NCI-H128 (cell line): ENCODE measurements around the gene NFIB.

ENCODE experiments used
- DNase-seq: peaks from one replicate; lab custom pipeline; 2025; ENCODE audit not compliant: unreplicated experiment; lab: John Stamatoyannopoulos, UW

Gene NFIB

DNA sequence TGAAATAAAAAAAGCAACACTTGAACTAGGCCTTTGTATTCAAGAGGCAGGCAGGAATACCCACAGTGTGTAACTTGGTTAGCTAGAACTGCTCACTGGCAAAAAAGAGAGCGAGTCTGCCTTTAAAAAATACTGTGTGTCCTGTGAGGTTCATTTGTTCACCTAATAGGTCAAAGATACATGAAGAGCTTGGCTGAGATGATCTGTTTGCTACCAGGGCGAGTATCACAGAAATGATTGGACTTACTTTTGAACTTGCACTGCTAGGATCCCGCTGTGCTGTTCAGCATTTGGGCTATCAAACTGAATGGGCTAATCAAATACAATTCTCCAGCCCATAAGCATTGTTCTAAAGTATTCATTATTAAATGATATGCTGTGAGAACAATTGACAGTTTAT, 229.1 kb downstream of the NFIB start:
- no peak for DNase-seq

DNA sequence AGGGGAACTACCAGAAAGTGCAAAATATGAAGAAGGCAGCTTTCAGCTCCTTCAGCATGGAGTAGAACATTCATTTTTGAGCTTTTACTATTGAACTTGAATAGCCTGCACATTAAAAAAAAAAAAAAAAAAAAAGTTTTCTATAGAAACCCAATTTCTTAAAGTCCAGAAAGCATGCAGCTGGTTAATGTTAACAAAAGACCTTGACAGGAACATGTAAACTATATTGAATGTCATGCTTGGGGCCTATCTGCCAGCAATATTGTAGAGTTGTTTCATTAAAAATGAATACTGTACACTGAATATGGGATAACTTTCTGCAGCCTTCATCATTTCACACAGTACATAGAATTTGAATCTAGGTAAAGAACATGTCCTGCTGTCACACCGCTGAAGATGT, 230.6 kb downstream of the NFIB start:
- DNase-seq, result no peak

DNA sequence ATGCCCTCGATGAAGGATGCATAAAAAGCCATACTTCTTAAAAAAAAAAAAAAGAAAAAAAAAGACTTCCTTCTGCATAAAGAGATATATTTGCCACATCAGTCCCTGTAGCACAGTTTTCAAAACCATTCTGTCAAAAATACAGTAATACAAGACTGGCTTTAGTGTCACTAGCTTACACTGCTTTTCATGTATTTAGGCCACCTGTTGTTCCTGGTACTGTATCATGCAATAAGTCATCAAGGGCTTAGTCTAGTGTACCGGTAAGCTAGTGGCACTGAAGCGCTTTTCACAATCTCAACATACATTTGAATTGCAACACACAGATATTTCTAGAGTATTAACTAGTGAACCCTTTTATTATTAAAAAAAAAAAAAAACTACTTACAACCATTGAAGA, 231.2 kb downstream of the NFIB start:
- no peak for DNase-seq

DNA sequence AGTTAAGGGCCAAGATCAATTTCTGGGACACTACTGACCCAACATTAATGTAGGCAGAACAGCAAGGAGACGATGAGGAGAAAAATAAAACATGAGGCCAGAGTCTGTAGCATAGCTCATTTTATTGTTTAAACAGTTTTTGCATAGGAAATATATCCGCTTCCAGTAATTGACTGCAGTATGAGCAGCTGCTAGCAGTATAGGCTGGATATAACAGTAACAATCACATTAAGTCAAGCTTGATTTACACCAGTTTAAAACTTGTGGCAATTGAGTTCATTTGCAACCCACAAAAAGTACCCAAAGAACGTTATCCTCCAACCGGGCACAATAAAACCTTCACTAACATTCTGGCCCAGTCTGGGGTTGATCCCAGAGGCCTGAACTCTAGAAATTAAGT, 232.2 kb downstream of the NFIB start:
- no peak for DNase-seq

DNA sequence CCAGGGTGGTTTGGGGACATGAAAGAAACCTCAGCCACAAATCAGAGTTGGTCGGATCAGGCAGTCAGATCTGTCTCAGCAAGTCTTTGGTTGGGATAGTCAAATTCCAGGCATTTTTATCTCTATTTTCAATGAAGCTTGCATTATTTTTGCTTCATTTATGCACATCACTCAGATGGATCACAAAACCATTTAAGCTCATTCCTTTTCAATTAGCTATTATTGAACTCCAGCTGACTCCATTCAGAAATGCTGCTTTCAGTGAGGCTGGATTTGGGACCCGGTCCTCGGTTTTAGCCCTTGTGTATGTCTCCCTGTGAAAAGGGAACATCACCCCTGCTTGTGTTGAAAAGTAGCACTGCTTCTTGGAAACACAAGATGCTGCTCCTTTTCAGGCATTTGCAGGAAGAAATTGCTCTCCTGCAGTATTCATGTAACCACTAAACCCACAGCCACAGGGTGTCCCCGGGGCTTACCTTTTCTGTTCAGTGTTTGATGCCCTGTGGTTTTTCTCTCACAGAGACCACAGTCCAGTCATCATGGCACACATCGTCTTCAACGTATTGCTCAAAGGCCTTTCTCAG, 232.9 kb downstream of the NFIB start:
- no peak for DNase-seq

DNA sequence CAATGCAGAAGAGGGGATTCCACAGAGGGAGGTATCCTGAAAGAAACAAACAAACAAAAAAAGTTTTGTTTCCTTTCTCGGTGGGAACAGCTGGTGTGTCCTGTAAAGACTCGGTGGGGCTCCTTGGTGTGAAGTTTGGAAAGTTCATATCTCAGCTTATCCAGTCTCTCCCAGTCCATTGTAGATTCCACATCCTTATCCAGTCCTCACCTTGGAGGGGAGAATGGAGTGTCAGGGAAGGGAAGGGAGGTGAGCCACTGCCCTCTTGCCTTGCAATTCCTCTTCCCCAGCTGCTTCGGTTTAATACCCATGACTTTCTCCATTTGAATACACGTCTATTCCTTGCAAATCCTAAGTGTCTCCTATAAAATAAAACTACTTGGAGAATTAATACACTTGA, 234.5 kb downstream of the NFIB start:
- no peak for DNase-seq

DNA sequence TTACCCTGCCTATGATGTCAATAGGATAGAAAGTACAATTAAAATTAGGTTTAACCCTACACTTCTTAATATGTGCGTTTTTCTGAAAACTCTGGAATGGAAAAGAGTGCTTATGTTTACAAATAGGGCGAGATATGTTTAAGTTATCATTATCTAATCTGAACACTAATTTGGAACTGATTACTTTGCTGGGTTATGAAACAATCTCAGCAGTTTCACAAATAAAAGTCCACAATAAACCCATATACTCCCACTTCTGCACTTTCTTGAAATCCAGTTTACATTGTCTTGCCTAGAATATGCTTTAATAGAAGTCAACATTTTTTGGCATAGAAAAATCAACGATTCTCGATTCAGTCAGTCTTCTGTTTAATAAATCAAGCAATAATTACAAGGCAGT, 236.3 kb downstream of the NFIB start:
- DNase-seq, result no peak

DNA sequence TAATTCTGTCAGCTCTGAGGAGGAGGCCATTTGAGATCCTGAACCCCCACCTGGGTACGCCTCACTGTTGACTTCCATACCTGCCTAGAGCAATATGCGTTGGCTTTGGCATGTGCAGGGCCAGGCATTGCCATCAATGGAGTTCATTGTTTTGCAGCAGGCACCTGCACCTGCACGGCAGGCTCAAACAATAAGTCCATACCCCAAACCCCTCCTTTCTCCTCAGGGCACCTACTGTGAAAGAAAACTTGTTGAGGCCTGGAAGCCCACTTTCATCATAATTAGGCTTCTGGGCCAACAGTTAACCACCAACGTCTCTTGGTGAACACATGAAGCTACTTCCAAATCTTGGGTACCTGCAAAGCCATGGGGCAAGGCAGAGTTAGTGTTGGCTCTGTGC, 238.7 kb downstream of the NFIB start:
- DNase-seq, result no peak

DNA sequence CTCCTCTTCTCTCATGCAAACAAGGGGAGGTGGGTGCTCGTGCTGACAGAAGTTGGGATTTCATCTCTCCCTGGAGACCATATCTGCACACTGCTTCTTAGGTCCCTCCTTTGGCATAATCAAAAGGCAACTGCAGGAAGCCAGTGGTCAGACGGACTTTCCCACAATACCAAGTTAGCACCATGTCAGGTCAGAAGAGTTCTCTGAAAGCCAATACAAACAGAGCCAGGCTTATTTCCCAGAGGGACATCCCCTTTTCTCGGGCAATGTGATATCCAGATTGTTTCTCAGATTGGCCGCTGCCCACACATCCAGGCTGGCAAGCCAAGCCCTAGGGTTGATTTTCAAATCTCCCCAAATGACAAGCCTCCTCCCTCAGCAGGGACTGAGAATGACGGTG, 241.1 kb downstream of the NFIB start:
- no peak for DNase-seq

DNA sequence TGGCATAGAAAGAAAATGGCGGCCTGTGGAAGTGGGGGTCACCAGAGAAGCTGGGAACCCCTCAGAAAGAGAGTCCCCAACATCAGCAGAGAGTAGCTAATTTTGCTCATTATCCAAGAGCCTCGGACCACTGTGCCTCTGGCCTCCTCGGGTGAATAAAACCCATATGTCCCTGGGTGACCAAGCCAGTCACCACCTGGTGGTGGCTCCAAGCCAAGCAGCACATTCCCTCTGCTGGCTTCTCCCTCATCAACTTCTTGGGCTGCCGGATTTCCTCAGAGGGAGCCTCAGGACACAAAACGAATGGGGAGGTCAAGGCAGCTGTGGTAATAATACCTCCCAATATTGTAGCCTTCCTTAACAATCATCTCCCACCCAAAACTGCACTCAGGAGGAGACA, 242.5 kb downstream of the NFIB start:
- DNase-seq, result no peak

DNA sequence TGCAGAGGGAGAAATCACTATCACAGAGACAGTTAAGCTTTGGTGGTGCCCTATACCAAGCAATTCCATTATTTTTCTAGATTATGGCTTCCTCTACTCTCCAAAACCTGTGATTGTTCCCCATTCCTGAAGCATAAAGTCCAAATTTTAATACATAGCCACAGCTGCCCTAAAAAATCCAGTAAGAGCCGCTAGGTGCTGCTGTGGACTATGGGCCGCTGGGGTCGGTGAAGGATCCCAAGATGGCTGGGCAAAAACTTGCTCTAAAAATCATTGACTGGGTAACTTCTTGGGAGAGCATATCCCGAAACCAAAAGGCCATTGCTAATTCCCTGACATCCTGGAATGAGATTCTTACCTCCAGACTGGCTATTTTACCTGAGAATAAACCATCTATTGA, 245.3 kb downstream of the NFIB start:
- DNase-seq, result no peak

DNA sequence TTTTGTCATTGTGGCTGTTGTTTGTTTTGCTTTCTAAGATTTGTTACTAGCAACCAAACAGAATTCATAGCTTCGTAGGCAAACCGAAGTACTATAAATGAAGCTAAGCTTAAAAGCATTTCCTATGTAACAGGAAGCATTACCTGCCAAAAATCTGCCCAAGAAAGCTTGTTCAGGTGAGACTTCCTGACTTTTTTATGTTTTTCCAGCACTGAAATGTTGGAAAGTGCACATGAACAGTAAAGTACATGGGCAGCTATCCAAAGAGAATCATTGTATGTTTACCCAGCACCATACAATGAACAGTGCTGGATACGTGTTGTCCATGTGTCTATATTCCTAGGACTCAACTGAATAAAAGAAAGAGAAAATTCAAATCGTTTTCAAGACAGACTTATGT, 247.1 kb downstream of the NFIB start:
- no peak for DNase-seq

DNA sequence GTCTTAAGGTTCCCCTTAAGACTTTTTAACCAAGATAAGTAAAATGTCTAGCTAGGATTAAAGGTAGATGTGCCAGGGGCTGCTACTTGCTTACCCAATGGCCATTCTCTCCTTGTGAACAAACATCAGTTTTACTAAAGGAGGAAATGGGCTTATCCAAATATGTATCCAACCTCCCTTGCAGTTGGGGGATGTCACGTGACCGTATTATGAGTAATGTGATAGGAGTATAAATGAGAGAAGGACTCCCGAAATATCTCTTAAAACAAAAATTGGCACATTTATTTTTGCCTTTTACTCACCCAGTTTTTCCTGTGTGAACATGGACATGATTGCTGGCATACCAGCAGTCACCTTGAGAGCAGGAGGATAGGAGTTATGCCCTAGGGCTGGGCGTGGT, 247.9 kb downstream of the NFIB start:
- DNase-seq, result no peak

DNA sequence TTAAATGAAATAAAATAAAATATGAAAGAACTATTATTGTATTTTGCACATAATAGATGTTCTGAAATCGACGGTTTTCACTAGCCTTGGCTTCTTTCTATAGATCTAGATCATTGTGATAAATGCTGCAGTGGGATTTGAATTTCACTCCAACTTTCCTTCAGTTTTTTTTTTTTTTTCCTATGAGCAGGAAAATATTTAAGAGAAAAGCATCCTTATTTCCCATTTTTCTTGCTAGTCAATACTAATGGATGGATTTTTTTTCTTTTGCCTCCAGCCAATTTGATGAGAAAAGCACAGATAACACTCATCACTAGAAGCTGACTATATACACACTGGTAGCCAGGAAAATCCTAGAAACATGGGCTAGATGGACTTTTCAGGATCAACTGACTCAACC, 249.0 kb downstream of the NFIB start:
- DNase-seq, result no peak

DNA sequence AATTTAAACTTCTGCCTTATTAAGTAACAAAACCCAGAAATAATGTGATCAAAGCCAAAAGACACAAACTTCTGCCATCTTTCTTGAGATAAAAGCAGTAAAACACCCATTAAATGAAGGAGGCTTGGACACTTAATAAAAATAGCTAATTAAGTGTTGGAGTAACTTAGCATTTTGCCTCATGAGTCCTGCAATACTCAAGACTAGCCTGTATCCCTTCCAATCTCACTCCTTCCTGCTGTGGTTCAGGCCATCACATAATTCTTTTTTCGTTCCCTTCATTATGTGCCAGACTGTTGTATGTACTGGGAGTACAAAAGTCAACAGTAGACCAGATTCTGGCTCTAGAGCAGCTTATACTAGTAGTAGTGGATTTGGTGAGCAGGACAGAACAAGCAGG, 250.2 kb downstream of the NFIB start:
- DNase-seq, result no peak

DNA sequence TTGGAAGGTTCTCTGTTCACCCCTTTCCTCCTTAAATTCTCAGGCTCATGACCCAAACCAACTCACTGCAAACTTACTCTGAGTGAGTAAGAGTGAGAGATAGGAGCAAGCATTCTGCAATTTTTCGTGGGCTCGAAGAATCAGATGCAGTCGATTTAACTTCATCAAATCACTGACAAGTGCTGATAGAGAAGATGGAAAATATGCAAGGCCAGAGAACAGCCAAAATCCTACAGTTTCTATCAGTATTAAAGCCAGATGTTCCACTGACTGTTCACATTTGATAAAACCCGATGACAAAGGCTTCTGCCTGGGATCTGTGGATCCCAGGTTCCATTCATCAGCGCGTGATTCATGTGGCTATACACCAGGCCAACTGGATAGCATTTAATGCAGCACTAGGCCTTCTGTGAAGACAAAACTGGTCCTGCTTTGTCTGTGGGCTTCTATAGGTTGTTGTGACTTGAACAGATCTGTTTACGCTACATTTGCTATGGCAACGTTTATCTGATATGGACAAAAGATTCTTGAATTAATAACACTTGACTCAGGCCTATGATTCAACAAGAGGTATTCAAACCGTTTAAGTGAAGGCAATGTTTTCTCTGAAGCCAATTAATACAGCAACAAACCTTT, 251.2 kb downstream of the NFIB start:
- DNase-seq, result peak; percentile 93

DNA sequence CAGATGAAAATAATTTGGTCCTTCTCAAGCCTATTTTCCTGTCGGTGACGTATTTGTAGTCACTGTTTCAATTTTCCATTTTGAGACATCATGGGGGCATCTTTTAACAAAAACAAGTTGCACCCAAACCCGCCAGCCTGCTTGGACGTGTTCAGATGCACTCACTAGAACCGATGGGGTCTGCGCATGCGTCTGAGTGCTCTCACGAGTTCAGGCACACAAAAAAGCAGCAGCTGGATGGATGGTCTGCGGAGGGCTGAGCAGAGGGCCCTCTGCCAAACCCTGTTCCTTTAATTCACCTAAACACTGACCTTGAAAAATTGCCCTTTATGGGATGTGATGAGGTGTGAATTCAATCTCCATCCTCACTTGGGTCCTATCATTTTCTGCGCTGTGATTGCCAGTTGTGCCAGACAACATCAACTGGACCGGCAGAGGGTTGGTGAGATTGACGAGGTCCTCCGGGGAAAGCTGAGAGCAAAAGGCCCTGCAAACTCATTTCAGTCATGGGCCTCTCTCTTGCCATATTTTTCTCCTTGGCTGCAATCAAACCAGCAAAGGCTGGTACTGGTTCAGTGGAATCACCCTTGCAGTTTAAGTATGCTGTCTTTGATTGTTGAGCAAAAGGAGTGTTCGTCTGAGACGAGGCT, 251.9 kb downstream of the NFIB start:
- no peak for DNase-seq

DNA sequence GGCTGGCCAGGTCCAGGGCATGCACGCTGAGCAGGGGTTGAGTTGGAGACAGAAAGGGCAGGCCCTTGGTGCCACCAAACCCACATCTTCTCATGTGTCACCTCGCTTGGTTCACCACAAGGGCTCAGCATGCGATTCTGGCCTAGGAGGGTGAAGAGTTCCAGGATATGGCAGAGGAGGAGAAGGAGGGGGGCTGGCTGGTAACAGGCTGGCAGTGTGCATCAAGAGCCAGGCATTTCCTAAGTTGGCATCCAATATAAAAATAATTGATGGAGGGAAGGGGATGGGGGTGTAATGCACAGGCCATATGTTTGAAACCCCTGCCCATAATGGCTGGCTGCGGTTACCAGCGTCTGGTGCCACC, 255.6 kb downstream of the NFIB start:
- no peak for DNase-seq

DNA sequence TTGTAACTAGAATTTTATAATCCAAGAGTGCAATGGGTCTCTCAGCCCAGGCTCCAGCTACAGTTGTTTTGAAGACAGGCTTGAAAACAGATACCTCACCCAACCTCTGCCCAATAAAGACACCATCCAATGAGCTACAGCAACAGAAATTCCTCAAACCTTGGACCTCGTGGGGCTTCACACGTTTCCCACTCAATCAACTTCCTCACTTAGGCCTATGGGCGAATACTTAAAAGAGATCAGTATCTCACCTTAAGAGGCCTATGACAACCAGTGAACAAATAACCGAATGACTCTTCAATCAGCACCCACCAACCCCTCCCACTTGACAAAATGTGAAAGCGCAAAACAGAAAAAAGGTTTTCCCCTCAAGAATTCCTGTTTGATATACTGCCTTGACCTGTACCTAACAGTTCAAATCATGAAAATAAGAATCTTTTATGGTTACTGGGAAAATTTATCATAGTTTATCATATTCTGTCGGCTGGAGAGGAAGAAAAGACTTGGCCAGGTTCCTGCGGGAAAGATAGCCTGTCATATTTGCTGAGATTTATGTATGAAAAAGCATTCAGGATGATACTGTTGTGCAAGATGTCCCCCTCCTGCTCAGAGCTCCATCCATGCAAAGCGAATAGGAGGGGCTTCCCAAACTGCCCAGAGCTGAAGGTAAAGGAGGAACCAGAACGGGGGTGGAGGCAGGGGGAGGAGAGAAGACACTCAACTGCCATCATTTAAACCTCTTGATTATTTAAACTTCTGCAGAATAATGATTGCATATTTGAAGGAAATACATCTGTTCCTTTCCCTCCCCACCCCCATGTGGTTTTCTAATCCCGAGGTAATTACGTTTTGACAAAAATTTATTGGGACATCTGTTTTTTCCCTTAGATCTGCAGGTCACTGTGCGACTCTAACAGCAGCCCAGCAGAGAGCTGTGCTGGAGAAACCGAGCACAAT, 256.3 kb downstream of the NFIB start:
- no peak for DNase-seq

DNA sequence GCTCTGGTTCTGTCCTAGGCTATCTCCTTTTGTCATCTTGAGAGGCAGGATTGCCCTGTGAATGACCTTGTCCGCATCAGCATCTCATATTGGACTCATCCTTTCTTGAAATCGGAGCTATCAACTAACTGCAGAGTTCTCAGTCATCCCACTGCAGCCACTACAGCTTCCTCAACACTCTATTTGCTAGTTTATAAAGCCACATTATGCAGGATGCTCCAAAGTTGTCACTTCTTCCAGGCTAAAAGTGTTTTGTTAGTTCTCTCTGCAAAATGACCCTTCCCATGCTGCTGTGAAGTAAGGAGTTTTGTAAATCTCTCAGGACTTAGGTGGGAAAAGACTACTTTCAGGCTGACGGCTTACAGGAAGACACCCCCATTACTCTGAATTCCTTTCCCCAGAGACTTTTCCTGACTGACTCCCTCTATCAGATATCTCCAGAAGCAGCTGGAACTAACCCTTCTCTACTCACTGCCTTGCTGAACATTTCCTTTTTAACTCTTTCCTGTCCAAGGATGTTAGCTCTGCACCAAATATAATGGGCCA, 257.6 kb downstream of the NFIB start:
- DNase-seq, result no peak

DNA sequence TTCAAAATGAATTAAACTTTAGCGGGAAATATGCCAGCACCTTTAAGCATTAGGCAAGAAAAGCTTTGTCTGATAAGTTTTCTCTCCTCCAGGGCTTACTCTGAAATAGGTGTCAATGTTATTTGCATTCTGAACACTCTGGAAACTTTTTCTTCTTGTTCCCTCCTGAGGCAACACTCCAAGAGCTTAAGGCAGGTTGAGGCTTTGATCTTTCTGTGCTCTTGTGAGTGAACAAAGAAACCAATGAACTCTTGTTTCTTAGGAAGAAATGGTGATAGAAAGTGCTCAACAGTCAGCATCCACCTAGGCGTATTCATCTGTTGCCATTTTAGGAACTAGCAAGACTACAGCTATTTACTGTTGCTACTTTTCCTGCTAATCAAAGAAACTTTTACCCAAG, 259.8 kb downstream of the NFIB start:
- no peak for DNase-seq

DNA sequence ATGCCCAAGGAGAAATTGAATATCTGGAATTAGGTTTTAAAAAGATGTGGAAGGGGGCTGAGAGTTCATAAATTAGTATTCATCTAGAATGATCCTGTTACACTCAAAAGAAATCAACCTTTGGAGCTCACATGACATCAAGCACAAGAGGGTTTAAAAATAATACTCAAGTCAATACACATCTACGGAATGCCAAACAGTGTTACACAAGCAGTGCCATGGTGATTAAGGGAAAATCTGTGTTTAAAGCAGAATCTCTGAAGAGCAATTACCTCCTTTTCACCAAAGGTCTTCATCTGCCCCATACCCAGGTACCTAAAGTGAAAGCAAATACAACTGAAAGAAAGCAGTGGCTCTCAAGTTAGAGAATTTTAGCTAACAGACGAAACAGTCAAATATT, 261.6 kb downstream of the NFIB start:
- DNase-seq, result no peak
